Breast epithelium (tissue), 4 donors: Measurements from ENCODE around the gene MAST4. TPM values are rescaled to one million over a fixed set of nuclear protein-coding genes. Genes with fewer than 3 reads are reported as not detected.

Experiments used
- DNase-seq, 2 donors: peaks; one replicate each; pipeline ENCODE4 v3.0.0-alpha.2; 2019; ENCODE audit warnings: low spot score in 2 of 2
- H3K27ac ChIP-seq, 2 donors: fragments of 200-600 bp; sonication (generic) in 1 of 2; one replicate each; pipeline ENCODE4 v1.5.1; 2016 to 2019; ENCODE audit warnings: mild to moderate bottlenecking in 1 of 2
- H3K27me3 ChIP-seq, 2 donors: fragments of 200-600 bp; sonication (generic) in 1 of 2; one replicate each; pipeline versions ENCODE4 v1.5.1 to v1.6.0; 2017 to 2019; ENCODE audit warnings: control low read depth in 1 of 2, mild to moderate bottlenecking in 1 of 2
- H3K36me3 ChIP-seq: fragments of 200-600 bp; one replicate; pipeline ENCODE4 v1.5.1; 2019
- H3K4me1 ChIP-seq, 2 donors: fragments of 200-600 bp; sonication (generic); one replicate each; pipeline ENCODE4 v1.5.1; 2016 to 2019; ENCODE audit warnings: control low read depth in 1 of 2
- H3K4me3 ChIP-seq, 3 donors: fragments of 200-600 bp; sonication (generic); 1 replicate in 2 of 3; 2 replicates in 1 of 3; pipeline ENCODE4 v1.5.1; 2016 to 2019; ENCODE audit warnings: mild to moderate bottlenecking in 3 of 3, moderate library complexity in 2 of 3
- H3K9me3 ChIP-seq, 2 donors: fragments of 200-600 bp; sonication (generic) in 1 of 2; one replicate each; pipeline ENCODE4 v1.5.1; 2016 to 2019; ENCODE audit warnings: control low read depth in 1 of 2
- POLR2A ChIP-seq: fragments of 450-650 bp; IDR thresholded peaks from one replicate; pipeline ENCODE4 v1.6.1; 2016; ENCODE audit warnings: antibody characterized with exemption, mild to moderate bottlenecking, moderate library complexity
- POLR2AphosphoS5 ChIP-seq, 3 donors: sonication (generic); formaldehyde crosslinking; IDR thresholded peaks; one replicate each; pipeline ENCODE4 v1.6.1; 2017; ENCODE audit warnings: antibody characterized with exemption in 3 of 3
- intact Hi-C: fragments of 100-400 bp; cut with DNase I; formaldehyde crosslinking; loops from one replicate; pipeline ENCODE4 v1.15.1; 2023; ENCODE audit warnings: low total_unique reads
- total RNA-seq, 3 donors: library from RNA; depleted of rRNA; stranded (reverse); fragments of >200 nt; gene quantifications; one replicate each; pipeline ENCODE4 v1.1.0, GENCODE V29; 2016
- TF ChIP-seq, protein P1 (sequence below), 3 donors: fragments of 450-650 bp; IDR thresholded peaks; one replicate each; pipeline ENCODE4 v1.5.1; 2016 to 2017; ENCODE audit warnings: antibody characterized with exemption in 3 of 3, mild to moderate bottlenecking in 3 of 3, moderate library complexity in 3 of 3

MAST4 gene
- total RNA-seq, 3 donors from 2014 or later, result 28.0 to 61.5 (median 50.1) TPM

DNA sequence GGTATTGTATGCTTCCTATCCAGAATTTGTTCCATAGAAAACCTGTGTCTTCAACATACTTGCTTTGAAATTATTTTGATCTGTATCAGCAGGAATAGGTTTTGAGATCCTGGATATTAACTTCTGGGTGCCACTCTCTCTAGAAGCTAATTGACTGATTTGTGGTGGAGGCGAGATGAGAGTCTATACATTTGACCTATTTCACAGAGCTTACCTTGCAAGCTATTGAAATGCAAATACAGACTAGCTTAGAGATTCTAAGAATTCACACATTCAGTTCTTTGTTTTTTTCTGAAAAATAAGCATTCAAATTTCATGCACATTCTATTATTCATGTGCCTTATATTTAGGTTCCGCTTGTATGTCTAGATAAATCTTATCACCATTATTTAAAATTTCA lies 246.3 kb downstream of the MAST4 start:
- Histone ChIP-seq H3K9me3 (no peaks in the 10 kb centered on the region), H3K4me3 (no peak overlapping the region), H3K27ac (no peak overlapping the region), H3K4me1 (no peaks in the 10 kb centered on the region), H3K27me3 (no peaks in the 10 kb centered on the region), H3K36me3 (no peaks in the 10 kb centered on the region)
- TF ChIP-seq, protein P1, sequence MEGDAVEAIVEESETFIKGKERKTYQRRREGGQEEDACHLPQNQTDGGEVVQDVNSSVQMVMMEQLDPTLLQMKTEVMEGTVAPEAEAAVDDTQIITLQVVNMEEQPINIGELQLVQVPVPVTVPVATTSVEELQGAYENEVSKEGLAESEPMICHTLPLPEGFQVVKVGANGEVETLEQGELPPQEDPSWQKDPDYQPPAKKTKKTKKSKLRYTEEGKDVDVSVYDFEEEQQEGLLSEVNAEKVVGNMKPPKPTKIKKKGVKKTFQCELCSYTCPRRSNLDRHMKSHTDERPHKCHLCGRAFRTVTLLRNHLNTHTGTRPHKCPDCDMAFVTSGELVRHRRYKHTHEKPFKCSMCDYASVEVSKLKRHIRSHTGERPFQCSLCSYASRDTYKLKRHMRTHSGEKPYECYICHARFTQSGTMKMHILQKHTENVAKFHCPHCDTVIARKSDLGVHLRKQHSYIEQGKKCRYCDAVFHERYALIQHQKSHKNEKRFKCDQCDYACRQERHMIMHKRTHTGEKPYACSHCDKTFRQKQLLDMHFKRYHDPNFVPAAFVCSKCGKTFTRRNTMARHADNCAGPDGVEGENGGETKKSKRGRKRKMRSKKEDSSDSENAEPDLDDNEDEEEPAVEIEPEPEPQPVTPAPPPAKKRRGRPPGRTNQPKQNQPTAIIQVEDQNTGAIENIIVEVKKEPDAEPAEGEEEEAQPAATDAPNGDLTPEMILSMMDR (IDR thresholded peaks at IDR 0.05), result no peak
- TF ChIP-seq POLR2A (no peak), POLR2AphosphoS5 (IDR thresholded peaks at IDR 0.05) (no peak)
- no peak for DNase-seq
- intact Hi-C loops, result no loop called here

DNA sequence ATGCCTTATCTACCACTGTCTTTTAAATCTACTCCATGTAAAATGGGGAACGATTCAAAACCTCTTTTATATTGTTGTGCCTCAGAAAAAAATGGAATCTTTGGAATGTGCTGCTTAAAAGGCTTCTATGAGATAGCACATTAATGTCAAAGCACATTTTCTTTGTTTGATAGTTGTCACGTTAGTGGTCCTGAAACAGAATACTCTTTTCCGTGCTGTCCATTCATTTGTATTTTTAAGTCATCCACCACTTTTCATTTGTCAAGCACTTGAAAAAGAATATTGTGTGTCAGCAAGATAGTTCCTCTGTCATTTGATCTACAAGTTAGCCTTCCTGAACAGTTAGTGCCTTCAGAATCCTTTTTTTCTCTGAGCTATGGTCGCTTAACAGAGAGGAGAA lies 246.9 kb downstream of the MAST4 start:
- H3K4me3 ChIP-seq, result no peak overlapping the region
- no peaks in the 10 kb centered on the region for H3K27me3 ChIP-seq
- H3K9me3 ChIP-seq, result no peaks in the 10 kb centered on the region
- intact Hi-C loops, result no loop called here
- no peak for DNase-seq
- no peak for TF ChIP-seq POLR2AphosphoS5 (IDR thresholded peaks at IDR 0.05)
- no peak for TF ChIP-seq POLR2A
- TF ChIP-seq, protein P1 (IDR thresholded peaks at IDR 0.05), result no peak
- no peak overlapping the region for H3K27ac ChIP-seq
- no peaks in the 10 kb centered on the region for H3K4me1 ChIP-seq
- no peaks in the 10 kb centered on the region for H3K36me3 ChIP-seq

GRCh38 chr5:66848749-66849641 lies 252.8 kb downstream of the MAST4 start:
- H3K36me3 ChIP-seq, result no peaks in the 10 kb centered on the region
- H3K9me3 ChIP-seq, result no peaks in the 10 kb centered on the region
- H3K27ac ChIP-seq, result peak overlapping the region in 1 of 2 donors; percentile 1
- H3K27me3 ChIP-seq, result no peaks in the 10 kb centered on the region
- DNase-seq, result no peak
- H3K4me3 ChIP-seq, result no peak overlapping the region
- TF ChIP-seq, protein P1 (IDR thresholded peaks at IDR 0.05), result no peak
- TF ChIP-seq POLR2AphosphoS5 (IDR thresholded peaks at IDR 0.05), result no peak
- no peak for TF ChIP-seq POLR2A
- H3K4me1 ChIP-seq, result no peaks in the 10 kb centered on the region
- intact Hi-C loops, result no loop called here

GRCh38 chr5:66849803-66850202 lies 253.6 kb downstream of the MAST4 start:
- peak overlapping the region; percentile 38 to 49 for H3K27ac ChIP-seq
- H3K9me3 ChIP-seq, result no peaks in the 10 kb centered on the region
- no peaks in the 10 kb centered on the region for H3K36me3 ChIP-seq
- no peak for DNase-seq
- H3K4me3 ChIP-seq, result no peak overlapping the region
- no peaks in the 10 kb centered on the region for H3K4me1 ChIP-seq
- TF ChIP-seq, protein P1 (IDR thresholded peaks at IDR 0.05), result no peak
- TF ChIP-seq POLR2AphosphoS5 (IDR thresholded peaks at IDR 0.05) (no peak), POLR2A (no peak)
- intact Hi-C loops, result no loop called here
- H3K27me3 ChIP-seq, result no peaks in the 10 kb centered on the region

DNA sequence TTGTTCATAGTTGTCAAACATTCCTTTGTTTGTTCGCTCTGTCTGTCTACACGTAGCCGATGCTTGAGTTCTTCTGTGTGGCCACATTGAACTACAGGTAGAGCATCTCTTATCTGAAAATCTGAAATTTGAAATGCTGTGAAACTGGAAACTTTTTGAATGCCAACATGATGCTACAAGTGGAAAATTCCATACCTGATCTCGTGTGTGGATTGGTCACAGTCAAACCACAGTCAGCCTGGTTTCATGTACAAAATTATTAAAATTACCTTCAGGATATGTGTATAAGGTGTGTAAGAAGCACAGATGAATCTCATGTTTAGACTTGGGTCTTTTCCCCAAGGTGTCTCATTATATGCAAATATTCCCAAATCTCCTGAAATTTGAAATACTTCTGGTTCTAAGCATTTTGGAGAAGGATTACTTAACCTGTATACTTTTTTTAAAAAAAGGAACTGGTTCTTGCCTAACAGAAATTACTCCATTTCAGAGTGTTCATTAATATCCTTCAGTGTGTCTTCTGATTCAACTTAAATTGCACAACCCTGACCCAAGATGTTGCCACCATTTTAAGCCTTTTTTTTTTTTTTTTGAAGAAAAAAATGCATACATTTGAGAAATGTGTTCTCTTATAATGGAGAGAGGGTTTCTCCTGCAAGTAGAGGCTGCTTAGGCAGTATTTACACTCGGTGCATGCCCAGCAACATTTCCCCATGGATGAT lies 254.3 kb downstream of the MAST4 start:
- no peaks in the 10 kb centered on the region for H3K4me1 ChIP-seq
- intact Hi-C loops, result no loop called here
- H3K27me3 ChIP-seq, result no peaks in the 10 kb centered on the region
- no peak overlapping the region for H3K4me3 ChIP-seq
- H3K9me3 ChIP-seq, result no peaks in the 10 kb centered on the region
- no peaks in the 10 kb centered on the region for H3K36me3 ChIP-seq
- peak overlapping the region; percentile 38 to 49 for H3K27ac ChIP-seq
- TF ChIP-seq, protein P1 (IDR thresholded peaks at IDR 0.05), result no peak
- no peak for TF ChIP-seq POLR2A
- TF ChIP-seq POLR2AphosphoS5 (IDR thresholded peaks at IDR 0.05), result no peak
- DNase-seq, result no peak
